ENCODE data around the gene CFDP1. TPM values are rescaled to one million over a fixed set of nuclear protein-coding genes. Genes with fewer than 3 reads are reported as not detected.

The CFDP1 gene
- total and polyA plus RNA-seq, 12 donors, result 40.6 to 129 (median 61.4) TPM

- no peak overlapping the region for H3K4me3 ChIP-seq
- H3K4me1 ChIP-seq (replicated peaks in 1 of 2), result peaks cover 0 to 10% of the 10 kb centered on the region in 2 donors
- H3K27me3 ChIP-seq, result no peaks in the 10 kb centered on the region
- H3K27ac ChIP-seq, result no peak overlapping the region
- no peak for DNase-seq
- H3K36me3 ChIP-seq (replicated peaks in 1 of 2), result no peaks in the 10 kb centered on the region
- 97 to 100% (median 98%) methylated on average over 2 of the region's 2 CpGs for WGBS, 4 donors
- intact Hi-C loops (cut with DNase I), result no loop called here
- H3K9me3 ChIP-seq (replicated peaks in 1 of 3), result no peaks in the 10 kb centered on the region
- no peak for TF ChIP-seq CTCF (IDR thresholded peaks at IDR 0.05)
- TF ChIP-seq POLR2A (IDR thresholded peaks at IDR 0.05), result no peak
Measured at GRCh38 chr16:75336521-75336920, 96.8 kb downstream of the CFDP1 start.

- Histone ChIP-seq H3K27me3 (no peaks in the 10 kb centered on the region), H3K27ac (no peak overlapping the region), H3K4me1 (replicated peaks in 1 of 2) (no peaks in the 10 kb centered on the region), H3K36me3 (replicated peaks in 1 of 2) (no peaks in the 10 kb centered on the region), H3K4me3 (no peak overlapping the region), H3K9me3 (replicated peaks in 1 of 3) (no peaks in the 10 kb centered on the region)
- DNase-seq, result no peak
- intact Hi-C loops (cut with DNase I), result no loop called here
- 51 to 71% (median 55%) methylated on average over 2 of the region's 2 CpGs for WGBS, 4 donors
- TF ChIP-seq POLR2A (IDR thresholded peaks at IDR 0.05) (no peak), CTCF (IDR thresholded peaks at IDR 0.05) (no peak)
Measured at GRCh38 chr16:75333721-75334163, 99.6 kb downstream of the CFDP1 start.

- TF ChIP-seq POLR2A (IDR thresholded peaks at IDR 0.05) (no peak), CTCF (IDR thresholded peaks at IDR 0.05) (no peak)
- Histone ChIP-seq H3K4me3 (no peak overlapping the region), H3K27me3 (no peaks in the 10 kb centered on the region), H3K9me3 (replicated peaks in 1 of 3) (no peaks in the 10 kb centered on the region), H3K4me1 (replicated peaks in 1 of 2) (no peaks in the 10 kb centered on the region), H3K36me3 (replicated peaks in 1 of 2) (no peaks in the 10 kb centered on the region), H3K27ac (no peak overlapping the region)
- intact Hi-C loops (cut with DNase I), result no loop called here
- no peak for DNase-seq
- 66 to 75% (median 75%) methylated on average over 4 of the region's 4 CpGs for WGBS, 4 donors
Measured at GRCh38 chr16:75329943-75330342, 103.4 kb downstream of the CFDP1 start.

- 86 to 92% (median 87%) methylated on average over 5 of the region's 5 CpGs for WGBS, 4 donors
- Histone ChIP-seq H3K27ac (no peak overlapping the region), H3K4me3 (no peak overlapping the region), H3K36me3 (replicated peaks in 1 of 2) (no peaks in the 10 kb centered on the region), H3K27me3 (no peaks in the 10 kb centered on the region), H3K9me3 (replicated peaks in 1 of 3) (no peaks in the 10 kb centered on the region), H3K4me1 (replicated peaks in 1 of 2) (peaks cover 6 to 16% of the 10 kb centered on the region in 2 donors)
- TF ChIP-seq CTCF (IDR thresholded peaks at IDR 0.05), result no peak
- no peak for TF ChIP-seq POLR2A (IDR thresholded peaks at IDR 0.05)
- no peak for DNase-seq
- intact Hi-C loops (cut with DNase I), result no loop called here
Measured at GRCh38 chr16:75326333-75326732, 107.0 kb downstream of the CFDP1 start.

Measured in adrenal gland (tissue), 12 donors.